HepG2 (cell line): Measurements from ENCODE around the gene ARL17B. TPM values are rescaled to one million over a fixed set of nuclear protein-coding genes. Genes with fewer than 3 reads are reported as not detected.

ENCODE experiments used
- ATAC-seq: fragments of 200-7000 bp; cut with Tn5 transposase; 3 replicates; pipeline ENCODE4 v1.9.1; 2020; ENCODE audit warnings: mild to moderate bottlenecking, moderate library complexity
- BruUV-seq: library from RNA; stranded (reverse); fragments of 400-500 nt; replicated peaks from 2 replicates; lab custom pipeline; 2021; lab: Mats Ljungman, UMichigan
- CTCF ChIA-PET: fragments of 300-600 bp; formaldehyde crosslinking; extraction: SDS; loops from one replicate; lab custom pipeline; 2021; ENCODE audit warnings: low total read pairs, inconsistent platforms, low intra/inter-chr PET ratio; lab: Yijun Ruan, JAX
- POLR2A ChIA-PET: fragments of 350-600 bp; sonication (Branson Sonifier 250); formaldehyde crosslinking; loops from one replicate; lab custom pipeline; 2020; ENCODE audit warnings: antibody characterized with exemption, inconsistent platforms; lab: Yijun Ruan, JAX
- DNase-seq: peaks from one replicate; pipeline ENCODE4 v3.0.0-alpha.2; 2015; ENCODE audit warnings: low spot score
- FAIRE-seq: peaks from 3 replicates; lab custom pipeline; 2011; peaks lifted over from hg19 to GRCh38; lab: Jason Lieb, UNC
- H2AFZ ChIP-seq: one replicate; pipeline ENCODE4 v1.6.1; 2011; ENCODE audit warnings: low read length, inconsistent platforms
- H3K27ac ChIP-seq: fragments of 300-600 bp; 3 replicates; pipeline ENCODE4 v1.8.0; 2011; ENCODE audit warnings: mixed run types, mild to moderate bottlenecking, mixed read lengths, low read length, inconsistent platforms; ENCODE audit not compliant: insufficient read depth; ENCODE audit errors: extremely low read length
- H3K27me3 ChIP-seq, 2 experiments: fragments of 200-600 bp in 1 of 2; 2 replicates in 1 of 2; 3 replicates in 1 of 2; pipeline versions ENCODE4 v1.6.0 to v1.8.0; 2011; ENCODE audit warnings: low read length in 2 of 2, mild to moderate bottlenecking in 2 of 2, moderate library complexity in 2 of 2, inconsistent platforms in 1 of 2; ENCODE audit not compliant: insufficient read depth in 2 of 2, control insufficient read depth in 1 of 2
- H3K36me3 ChIP-seq, 2 experiments: fragments of 200-600 bp in 1 of 2; replicated peaks in 1 of 2; 2 replicates in 1 of 2; 3 replicates in 1 of 2; pipeline versions ENCODE4 v1.5.1 to v1.8.0; 2011; ENCODE audit warnings: low read length in 2 of 2, inconsistent platforms in 1 of 2; ENCODE audit not compliant: insufficient read depth in 2 of 2, control insufficient read depth in 1 of 2
- H3K4me1 ChIP-seq: 2 replicates; pipeline ENCODE4 v1.5.1; 2012; ENCODE audit warnings: low read length, inconsistent platforms; ENCODE audit not compliant: insufficient read depth
- H3K4me2 ChIP-seq: 2 replicates; pipeline ENCODE4 v1.6.0; 2011; ENCODE audit warnings: low read depth, low read length, inconsistent platforms
- H3K4me3 ChIP-seq, 3 experiments: fragments of 200-600 bp in 1 of 3; sonication (generic), shearing (Covaris generic) in 1 of 3; replicated peaks in 1 of 3; 2 replicates each; pipeline ENCODE4 v1.5.1; 2011 to 2016; ENCODE audit warnings: low read length in 3 of 3, inconsistent platforms in 2 of 3, low read depth in 2 of 3, mild to moderate bottlenecking in 2 of 3, control low read depth in 1 of 3, mixed read lengths in 1 of 3; ENCODE audit not compliant: insufficient read depth in 1 of 3
- H3K79me2 ChIP-seq: one replicate; pipeline ENCODE4 v1.6.1; 2011; ENCODE audit warnings: low read length, inconsistent platforms; ENCODE audit not compliant: insufficient read depth
- H3K9ac ChIP-seq: 2 replicates; pipeline ENCODE4 v1.6.0; 2011; ENCODE audit warnings: mild to moderate bottlenecking, low read depth, low read length, inconsistent platforms; ENCODE audit not compliant: insufficient read depth
- H3K9me3 ChIP-seq: 2 replicates; pipeline ENCODE4 v1.5.1; 2012; ENCODE audit warnings: mild to moderate bottlenecking, low read length
- H4K20me1 ChIP-seq: 2 replicates; pipeline ENCODE4 v1.6.0; 2011; ENCODE audit warnings: inconsistent platforms, mild to moderate bottlenecking, low read length, moderate library complexity; ENCODE audit not compliant: insufficient read depth
- ELF1 ChIP-seq: sonication (generic); formaldehyde crosslinking; IDR thresholded peaks from 2 replicates; pipeline ENCODE4 v1.4.0; 2020; ENCODE audit warnings: missing genetic modification reagents
- HNF4A ChIP-seq: sonication (generic); formaldehyde crosslinking; IDR thresholded peaks from 2 replicates; pipeline ENCODE4 v1.4.0; 2020; ENCODE audit warnings: missing genetic modification reagents
- HNRNPLL ChIP-seq: fragments of 200-400 bp; formaldehyde crosslinking; IDR thresholded peaks from 2 replicates; pipeline ENCODE4 v1.6.1; 2017; ENCODE audit warnings: mild to moderate bottlenecking, low read depth, low read length; ENCODE audit not compliant: poor library complexity, severe bottlenecking
- JDP2 ChIP-seq: sonication (generic); formaldehyde crosslinking; IDR thresholded peaks from 2 replicates; pipeline ENCODE4 v1.8.1; 2022; ENCODE audit warnings: missing genetic modification reagents, borderline replicate concordance
- LCORL ChIP-seq, 2 experiments: fragments of 450-650 bp in 1 of 2; sonication (generic) in 1 of 2; formaldehyde crosslinking in 1 of 2; IDR thresholded peaks; 2 replicates each; pipeline versions ENCODE4 v1.5.0 to v1.6.1; 2017 to 2020; ENCODE audit warnings: antibody characterized with exemption in 1 of 2, missing genetic modification reagents in 1 of 2
- MED1 ChIP-seq: sonication (generic); formaldehyde crosslinking; IDR thresholded peaks from 2 replicates; pipeline ENCODE4 v1.4.0; 2020; ENCODE audit warnings: missing genetic modification reagents
- MIER2 ChIP-seq: IDR thresholded peaks from 2 replicates; pipeline ENCODE4 v1.6.1; 2016; ENCODE audit warnings: missing biosample characterization, missing genetic modification reagents
- MTF1 ChIP-seq: sonication (generic); formaldehyde crosslinking; IDR thresholded peaks from 2 replicates; pipeline ENCODE4 v1.5.0; 2020; ENCODE audit warnings: missing genetic modification reagents
- NKX3-1 ChIP-seq: sonication (generic); formaldehyde crosslinking; IDR thresholded peaks from 2 replicates; pipeline ENCODE4 v1.5.0; 2020; ENCODE audit warnings: missing genetic modification reagents
- SALL1 ChIP-seq: sonication (generic); formaldehyde crosslinking; IDR thresholded peaks from 2 replicates; pipeline ENCODE4 v1.8.0; 2022; ENCODE audit warnings: mild to moderate bottlenecking, missing genetic modification reagents
- TFE3 ChIP-seq: IDR thresholded peaks from 2 replicates; pipeline ENCODE4 v1.6.1; 2016
- ZMYM2 ChIP-seq: sonication (generic); formaldehyde crosslinking; IDR thresholded peaks from 2 replicates; pipeline ENCODE4 v1.8.0; 2022; ENCODE audit warnings: mild to moderate bottlenecking, missing genetic modification reagents
- ZNF432 ChIP-seq: sonication (generic); formaldehyde crosslinking; IDR thresholded peaks from 2 replicates; pipeline ENCODE4 v1.5.0; 2020; ENCODE audit warnings: missing genetic modification reagents, mild to moderate bottlenecking, borderline replicate concordance
- ZNF589 ChIP-seq: sonication (generic); formaldehyde crosslinking; conservative IDR thresholded peaks from 2 replicates; pipeline ENCODE4 v1.8.0; 2022; ENCODE audit warnings: mild to moderate bottlenecking, moderate library complexity, missing genetic modification reagents
- ZUFSP ChIP-seq: sonication (generic); formaldehyde crosslinking; IDR thresholded peaks from 2 replicates; pipeline ENCODE4 v1.9.0; 2021; ENCODE audit warnings: missing genetic modification reagents, mild to moderate bottlenecking, borderline replicate concordance
- WGBS: methylation state at CpG from one replicate; pipeline ENCODE4 v1.1.6; 2017; ENCODE audit warnings: low lambda C conversion rate; 5-methylcytosine and 5-hydroxymethylcytosine counted together
- in situ Hi-C: cut with HindIII; loops from 2 replicates; pipeline ENCODE4 v1.10.0; 2017; ENCODE audit warnings: low pct_unique_long_range_greater_than_20kb; ENCODE audit not compliant: extremely low pct_ligation_motif_present
- intact Hi-C: fragments of 100-400 bp; cut with micrococcal nuclease; formaldehyde crosslinking; loops from one replicate; pipeline ENCODE4 v1.10.0; 2022; ENCODE audit not compliant: unreplicated experiment
- polyA plus RNA-seq, 8 experiments: library from polyadenylated mRNA; depleted of rRNA in 3 of 8; stranded (reverse) in 7 of 8; unstranded in 1 of 8; fragments of >200 nt; fragmentation: Illumina TruSeq in 4 of 8; extraction: Trizol in 4 of 8; gene quantifications; 2 replicates each; pipeline versions ENCODE4 v1.2.1 to v1.2.3, GENCODE V29; 2011 to 2016; ENCODE audit warnings: low read depth in 4 of 8, missing spikeins in 1 of 8, mixed read lengths in 1 of 8; ENCODE audit not compliant: insufficient read depth in 1 of 8
- total RNA-seq, 5 experiments: library from RNA; depleted of rRNA; stranded (reverse); fragments of >200 nt; fragmentation: Illumina TruSeq; extraction: Trizol; gene quantifications; 2 replicates each; pipeline ENCODE4 v1.2.3, GENCODE V29; 2016; ENCODE audit warnings: low read depth in 1 of 5
- TF ChIP-seq, protein P1 (sequence below): sonication (generic); formaldehyde crosslinking; IDR thresholded peaks from 2 replicates; pipeline ENCODE4 v1.4.0; 2020; ENCODE audit warnings: mild to moderate bottlenecking, missing genetic modification reagents

ARL17B gene
- total and polyA plus RNA-seq, 2 of the 13 experiments (the other 11 are each of a cell fraction or from before 2014, with no cell fraction given): 14.2 to 25.8 TPM

- TF ChIP-seq TFE3 (CRISPR knock-in tag) (no peak), MIER2 (peak; percentile 48; the same call in 1 of the 2 replicates)
These were observed 91.5 kb downstream of the ARL17B start (continued) for GRCh38 chr17:46270032-46270431.

- Histone ChIP-seq H3K9ac (peak overlapping the region; percentile 82), H3K79me2 (no peaks in the 10 kb centered on the region), H3K27ac (peak overlapping the region; percentile 81), H3K9me3 (no peaks in the 10 kb centered on the region), H4K20me1 (no peaks in the 10 kb centered on the region), H3K36me3 (no peaks in the 10 kb centered on the region), H2AFZ (peak overlapping the region; percentile 65), H3K4me2 (peak overlapping the region; percentile 99), H3K4me3 (peak overlapping the region; percentile 77 to 96 (median 84)), H3K4me1 (peaks cover 65% of the 10 kb centered on the region), H3K27me3 (peaks cover 0 to 9% of the 10 kb centered on the region in 2 experiments; a peak in 1 of 5 replicates)
- intact Hi-C loops (no loop called here), in situ Hi-C loops (loop anchor here (25.0 kb wide), 1 partner anchor 680 kb away; no protein-coding TSS in a partner anchor)
- 1% methylated on average over 38 of the region's 116 CpGs for WGBS
- no peak for FAIRE-seq
- ChIA-PET POLR2A (interaction anchor here (0.8 to 1.5 kb wide), 4 partner anchors 10 to 681 kb away, joined by 3 to 7 read pairs (median 4); partner anchors contain the start of gene KANSL1), CTCF (no interaction called here)
- TSS peak; percentile 88 for BruUV-seq
- DNase-seq: peak; percentile 74
- ATAC-seq: peak; percentile 87
- TF ChIP-seq NKX3-1 (no peak), HNRNPLL (peak; percentile 52), HNF4A (CRISPR knock-in tag) (0 out of 2 replicates have a peak, but pooled peaks have one; percentile 4), ZNF432 (no peak), SALL1 (CRISPR knock-in tag) (peak; percentile 20; the same call in 1 of the 2 replicates), LCORL (IDR thresholded peaks at IDR 0.05) (no peak), LCORL (CRISPR knock-in tag; IDR thresholded peaks at IDR 0.05) (peak; percentile 78), ZUFSP (CRISPR knock-in tag) (0 out of 2 replicates have a peak, but pooled peaks have one; percentile 56), ZNF589 (CRISPR knock-in tag) (no peak), MED1 (CRISPR knock-in tag) (peak; percentile 34; the same call in 1 of the 2 replicates), JDP2 (no peak), MTF1 (CRISPR knock-in tag) (no peak), ZMYM2 (CRISPR knock-in tag) (peak; percentile 67; the same call in 1 of the 2 replicates), ELF1 (0 out of 2 replicates have a peak, but pooled peaks have one; percentile 24)
- TF ChIP-seq, protein P1, sequence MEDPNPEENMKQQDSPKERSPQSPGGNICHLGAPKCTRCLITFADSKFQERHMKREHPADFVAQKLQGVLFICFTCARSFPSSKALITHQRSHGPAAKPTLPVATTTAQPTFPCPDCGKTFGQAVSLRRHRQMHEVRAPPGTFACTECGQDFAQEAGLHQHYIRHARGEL (CRISPR knock-in tag): 0 out of 2 replicates have a peak, but pooled peaks have one; percentile 47
These were observed 94.7 kb downstream of the ARL17B start for GRCh38 chr17:46266656-46267544.
